ELF-1 (cell line): ENCODE data around the gene H1-8.
A peak's percentile ranks its signal among the peaks of the same experiment; 100 is the strongest.

Experiments
- DNase-seq: peaks from one replicate; pipeline ENCODE4 v3.0.0-alpha.2; 2016; ENCODE audit warnings: low read depth, low spot score

Gene H1-8

DNA sequence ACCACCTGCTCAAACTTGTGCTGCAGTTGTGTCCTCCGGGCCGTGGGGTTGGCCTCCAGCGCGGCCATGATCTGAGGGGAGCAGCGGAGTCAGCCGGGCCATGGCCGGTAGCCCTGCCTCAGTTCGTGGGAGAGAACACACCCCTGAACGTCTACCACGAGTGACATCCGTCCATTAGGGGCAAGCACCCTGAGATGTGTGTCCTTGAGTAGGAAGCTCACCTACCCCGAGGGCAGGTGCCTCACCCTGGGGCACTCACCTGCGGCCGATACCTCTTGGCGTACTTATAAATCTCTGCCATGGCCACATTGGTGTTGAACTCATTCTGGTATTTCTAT lies 13.4 kb downstream of the H1-8 start:
- DNase-seq: no peak

DNA sequence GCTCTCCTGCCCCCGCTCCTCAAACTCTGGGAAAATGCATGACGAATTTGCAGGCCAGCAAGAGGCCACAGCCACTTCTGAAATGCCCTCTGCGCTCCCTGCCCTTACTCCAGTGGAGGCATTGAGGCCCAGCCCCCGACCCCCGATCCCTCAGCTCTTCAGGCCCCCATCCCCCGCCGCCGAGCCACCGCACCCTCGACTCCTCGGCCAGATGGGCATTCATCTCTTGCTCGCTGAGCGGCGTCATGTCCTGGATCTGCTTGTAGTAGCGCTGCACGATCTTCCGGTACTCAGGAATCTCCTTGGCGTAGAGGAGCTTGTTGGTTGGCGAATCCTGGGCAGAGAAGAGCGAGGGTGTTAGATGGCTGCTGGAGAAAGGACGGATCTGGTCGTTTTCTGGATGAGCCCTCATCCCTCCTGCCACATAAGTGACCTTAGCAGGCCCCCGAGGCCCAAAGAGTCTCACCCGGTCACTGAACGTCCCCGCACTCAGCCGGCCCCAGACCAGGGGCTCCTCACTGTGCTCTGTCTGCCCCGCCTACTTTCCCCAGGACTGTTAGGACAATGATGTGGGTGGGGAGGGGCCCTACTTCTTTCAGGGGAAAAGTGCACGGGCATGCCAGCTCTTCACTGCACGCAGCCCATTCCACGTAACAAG lies 14.0 kb downstream of the H1-8 start:
- DNase-seq: no peak

DNA sequence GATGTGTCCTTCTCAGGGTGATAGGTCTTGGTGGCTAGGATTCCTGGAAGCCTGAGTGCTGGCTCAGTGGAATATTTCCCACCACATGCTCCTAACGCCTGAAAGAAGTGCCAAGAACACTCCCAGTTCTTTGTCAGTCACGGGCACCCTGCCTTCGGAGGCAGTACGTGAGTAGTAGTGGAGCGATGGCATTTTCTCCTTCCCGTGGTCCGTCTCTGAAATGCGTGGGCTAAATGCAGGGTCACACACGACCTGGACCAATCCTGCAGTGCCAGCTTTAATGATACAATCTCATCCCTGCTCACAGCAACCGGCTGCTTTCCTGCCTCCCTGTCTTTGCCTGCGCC lies 14.5 kb downstream of the H1-8 start:
- no peak for DNase-seq

DNA sequence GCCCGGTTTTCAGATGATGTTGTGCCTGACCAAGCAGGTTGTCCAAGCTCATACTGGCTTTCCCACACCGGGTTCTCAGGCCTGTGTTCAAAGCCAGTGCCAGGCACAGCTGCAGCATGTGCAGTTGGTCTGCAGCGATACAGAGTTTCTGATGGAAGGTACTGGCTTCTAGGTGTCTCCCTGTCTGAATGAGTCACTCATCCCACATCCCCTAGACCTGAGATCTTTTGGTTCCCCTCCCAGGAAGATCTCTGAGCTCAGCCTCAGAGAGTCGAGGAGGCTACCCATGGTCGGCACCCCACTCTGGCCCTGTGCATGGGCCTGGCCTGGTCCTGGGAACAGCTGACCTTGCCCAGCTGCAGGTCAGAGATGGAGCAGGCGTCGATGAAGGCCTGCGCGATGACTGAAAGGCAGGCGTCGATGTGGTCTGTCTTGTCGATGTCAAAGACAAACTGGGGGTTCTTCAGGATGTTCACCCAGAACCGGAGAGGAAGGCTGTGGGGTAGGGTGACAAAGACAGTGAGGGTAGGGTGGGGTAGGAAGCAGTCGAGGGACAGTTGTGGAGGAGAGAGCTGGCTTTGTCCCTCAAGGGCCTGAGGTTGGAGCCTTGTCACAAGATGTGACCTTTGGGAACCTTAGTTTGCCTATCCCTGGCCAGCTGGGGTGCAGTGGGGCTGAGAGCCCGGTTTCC lies 15.3 kb downstream of the H1-8 start:
- no peak for DNase-seq

DNA sequence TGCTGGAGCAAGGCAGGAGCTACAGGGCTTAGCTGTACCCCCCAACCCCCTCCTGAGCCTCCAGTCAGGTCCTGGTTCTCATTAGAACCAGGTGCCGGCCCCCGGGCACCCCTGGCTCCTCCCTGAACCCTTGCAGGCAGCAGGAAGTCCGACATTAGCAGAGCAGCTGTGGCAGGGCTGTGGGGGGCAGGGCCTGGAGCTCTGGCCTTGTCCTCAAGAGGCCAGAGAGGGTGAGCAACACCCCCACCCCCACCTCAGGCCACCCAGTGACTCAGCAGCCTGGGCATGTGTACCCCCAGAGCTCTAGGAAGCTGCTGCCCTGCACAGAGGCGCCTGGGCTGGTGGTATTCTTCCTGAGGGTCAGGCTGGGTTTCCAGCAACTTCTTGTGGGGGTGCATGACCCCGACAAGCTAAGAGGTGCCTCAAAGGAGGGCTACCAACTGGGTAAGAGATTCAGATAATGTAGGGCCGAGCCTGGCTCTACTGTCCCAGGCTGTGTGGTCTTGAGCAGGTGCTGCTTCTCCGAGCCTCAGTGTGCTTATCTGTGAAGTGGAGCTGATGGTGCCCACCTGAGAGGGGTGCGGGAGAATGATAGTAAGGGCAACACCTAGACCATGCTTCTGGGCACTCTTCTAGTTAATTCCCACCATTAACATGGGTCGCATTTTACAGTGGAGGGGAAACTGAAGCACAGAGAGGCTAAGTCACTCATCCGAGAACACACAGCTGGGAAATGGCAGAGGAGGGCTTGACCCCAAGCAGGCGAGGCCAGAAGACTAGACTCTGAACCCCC lies 16.0 kb downstream of the H1-8 start:
- no peak for DNase-seq

DNA sequence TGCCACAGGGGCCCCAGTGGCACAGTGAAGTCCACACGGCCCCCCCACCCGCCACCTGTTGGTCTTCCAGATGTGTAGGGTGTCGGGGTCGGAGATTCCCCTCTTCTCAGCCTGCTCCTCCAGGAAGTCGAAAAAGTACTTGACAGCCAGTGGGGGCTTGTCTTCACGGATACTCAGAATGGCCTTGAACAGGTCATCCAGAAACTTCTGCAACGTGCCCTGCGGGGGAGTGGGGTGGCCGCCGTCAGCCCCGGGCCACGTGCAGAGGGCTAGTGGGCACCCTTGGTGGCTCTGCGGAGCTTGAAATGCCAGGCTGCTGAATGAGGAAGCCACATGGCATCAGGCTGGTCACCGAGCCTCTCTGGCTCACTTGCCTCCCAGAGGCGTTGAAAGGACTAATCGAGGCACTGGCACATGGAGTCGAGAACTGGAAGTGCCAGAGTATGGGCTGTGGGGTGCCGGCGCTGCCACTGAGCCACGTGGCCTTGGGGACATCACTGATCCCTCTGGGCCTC lies 16.6 kb downstream of the H1-8 start:
- no peak for DNase-seq

DNA sequence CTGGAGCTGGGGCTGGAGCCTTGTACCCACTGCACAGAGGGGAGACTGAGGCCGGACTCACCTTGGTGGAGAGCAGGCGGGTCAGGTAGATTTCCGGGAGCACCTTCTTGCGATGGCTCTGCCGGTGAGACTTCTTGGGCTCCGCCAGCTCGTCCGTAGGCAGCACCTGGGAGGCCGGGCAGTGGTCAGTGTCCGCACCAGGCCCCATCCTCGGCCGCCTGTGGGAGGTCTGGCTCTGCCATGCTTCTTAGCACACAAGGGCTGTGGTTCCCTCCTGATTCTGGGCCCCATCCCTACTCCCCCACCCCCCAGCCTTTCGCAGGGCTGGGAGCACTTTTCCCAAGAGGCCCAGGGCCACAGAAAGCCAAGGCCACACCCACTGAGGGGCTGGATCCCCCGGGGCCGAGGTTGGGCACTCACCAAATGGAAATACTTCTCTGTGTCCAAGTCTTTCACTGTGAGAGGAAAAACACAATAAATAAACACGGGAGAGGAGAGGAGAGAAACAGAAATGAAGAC lies 17.4 kb downstream of the H1-8 start:
- peak; percentile 30 for DNase-seq

DNA sequence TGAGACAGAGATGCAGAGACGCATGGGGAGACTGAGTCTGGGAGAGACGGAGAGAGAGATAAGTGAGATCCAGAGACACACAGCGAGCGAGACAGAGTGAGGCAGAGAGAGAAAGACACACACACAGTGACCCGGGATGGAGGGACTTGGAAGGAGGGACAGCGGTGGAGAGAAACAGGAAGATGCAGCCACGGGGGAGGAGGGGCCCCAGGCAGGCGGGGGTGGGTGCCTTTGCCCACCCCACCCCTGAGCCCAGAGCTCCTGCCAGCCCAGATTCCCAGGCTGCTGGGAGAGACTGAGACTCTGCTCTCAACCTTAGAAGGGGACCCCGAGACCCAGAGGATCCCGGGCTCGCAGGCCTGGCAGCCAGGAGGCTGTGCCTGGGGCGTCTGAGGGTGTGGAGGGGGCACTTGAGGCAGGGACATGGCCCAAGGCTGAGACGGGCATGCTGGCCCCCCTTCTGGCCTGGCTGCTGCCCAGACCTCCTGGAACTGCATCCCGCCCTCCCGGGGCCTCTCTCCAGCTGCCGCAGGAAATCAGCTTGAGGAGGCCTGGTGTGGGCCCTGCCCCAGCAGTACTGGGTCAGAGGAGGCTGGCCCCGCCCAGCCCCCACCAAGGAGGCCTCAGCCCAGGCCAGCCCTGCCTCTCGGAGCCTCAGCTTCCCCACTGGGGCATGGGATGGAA lies 18.1 kb downstream of the H1-8 start:
- peak; percentile 48 for DNase-seq

DNA sequence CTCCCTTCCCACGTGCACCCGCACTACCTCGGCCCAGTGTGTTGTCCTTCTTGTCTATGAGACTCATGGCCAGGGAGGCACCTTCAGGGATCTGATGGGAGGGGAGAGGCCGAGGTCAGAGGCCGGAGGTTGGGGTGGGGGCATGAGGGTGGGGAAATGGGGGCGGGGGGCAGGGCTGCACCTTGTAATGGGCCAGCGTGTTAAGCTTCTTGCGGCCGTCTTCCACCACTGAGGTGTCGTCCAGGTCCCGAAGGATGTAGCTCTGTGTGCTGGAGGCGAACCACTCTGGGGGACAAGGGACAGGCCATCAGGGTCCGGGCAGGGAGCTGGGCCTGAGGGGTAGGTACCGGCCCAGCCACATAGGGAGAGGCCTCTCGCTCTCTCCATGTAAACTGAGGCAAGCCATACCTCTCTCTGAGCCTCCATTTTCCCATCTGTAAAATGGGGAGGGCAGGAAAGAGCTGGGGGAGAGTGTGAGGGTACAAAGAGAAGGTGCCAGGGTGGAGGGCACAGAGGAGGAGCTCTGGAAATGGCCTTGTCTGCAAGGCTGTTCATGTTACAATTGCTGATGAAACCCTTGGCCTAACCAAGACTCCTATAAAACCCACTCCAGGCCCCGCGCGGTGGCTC lies 18.8 kb downstream of the H1-8 start:
- no peak for DNase-seq

DNA sequence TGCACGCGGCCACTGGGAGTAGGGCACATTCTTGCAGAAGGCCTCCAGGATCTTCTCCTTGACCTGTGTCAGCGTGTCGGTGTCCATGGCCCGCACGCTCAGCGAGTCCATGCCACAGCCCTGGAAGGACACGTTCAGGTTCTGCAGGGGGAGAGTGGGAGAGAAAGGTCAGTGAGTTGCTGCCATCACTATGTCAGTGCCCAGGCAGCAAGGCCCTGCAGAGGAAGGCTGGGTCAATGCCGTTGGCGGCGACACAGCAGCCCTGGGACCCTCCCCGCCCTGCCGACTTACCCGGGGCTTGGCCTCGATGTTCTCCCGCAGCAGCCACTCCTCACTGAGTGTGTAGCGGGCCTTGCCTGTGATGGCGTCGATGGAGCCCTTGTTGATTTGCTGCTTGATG lies 19.8 kb downstream of the H1-8 start:
- no peak for DNase-seq

DNA sequence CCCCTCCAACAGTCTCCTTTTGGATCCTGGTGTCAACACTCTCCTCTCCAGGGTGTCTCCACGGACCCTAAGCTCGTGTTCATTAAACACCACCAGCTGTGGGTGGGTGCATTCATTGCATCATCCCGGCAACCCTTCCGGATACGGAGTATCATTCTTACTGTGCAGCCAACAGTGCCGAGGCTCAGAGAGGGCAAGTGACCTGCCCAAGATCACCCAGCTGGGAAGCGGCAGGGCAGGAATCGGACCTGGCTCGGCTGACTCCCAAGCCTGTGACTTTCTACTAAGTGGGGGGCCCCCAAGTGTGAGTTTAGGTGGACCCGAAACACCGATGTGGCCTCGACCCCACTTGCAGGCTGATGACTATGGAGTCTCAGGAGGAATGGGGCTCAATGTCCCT lies 20.4 kb downstream of the H1-8 start:
- DNase-seq: no peak

DNA sequence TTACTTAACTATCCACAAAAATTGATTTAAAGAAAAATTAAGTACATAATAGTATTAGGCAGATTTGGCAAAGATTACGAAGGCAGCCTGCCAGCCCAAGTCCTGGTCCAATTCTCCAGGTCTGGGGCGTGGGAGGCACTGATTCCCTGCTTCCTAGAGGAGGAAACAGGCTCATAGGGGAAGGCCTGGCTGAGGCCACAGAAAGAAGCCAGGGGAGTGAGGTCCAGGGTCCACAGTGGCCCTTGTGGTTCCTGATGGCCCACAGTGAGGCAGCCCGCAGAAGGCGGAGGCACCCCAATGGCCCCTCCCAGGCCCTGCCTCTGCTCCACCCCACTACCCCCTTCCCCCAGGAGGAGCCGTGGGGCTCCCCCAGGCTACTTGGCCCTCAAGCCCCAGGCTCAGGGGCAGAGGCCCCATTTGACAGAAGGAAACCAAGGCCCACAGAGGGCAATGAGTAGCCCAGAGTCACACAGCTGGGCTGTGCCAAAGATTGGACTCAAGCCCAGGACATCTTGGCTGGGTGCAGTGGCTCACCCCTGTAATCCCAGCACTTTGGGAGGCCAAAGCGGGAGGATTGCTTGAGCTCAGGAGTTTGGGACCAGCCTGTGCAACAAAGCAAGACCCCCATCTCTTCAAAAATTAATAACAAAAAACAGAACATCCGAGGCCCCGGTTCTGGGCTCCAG lies 21.0 kb downstream of the H1-8 start:
- DNase-seq: no peak

DNA sequence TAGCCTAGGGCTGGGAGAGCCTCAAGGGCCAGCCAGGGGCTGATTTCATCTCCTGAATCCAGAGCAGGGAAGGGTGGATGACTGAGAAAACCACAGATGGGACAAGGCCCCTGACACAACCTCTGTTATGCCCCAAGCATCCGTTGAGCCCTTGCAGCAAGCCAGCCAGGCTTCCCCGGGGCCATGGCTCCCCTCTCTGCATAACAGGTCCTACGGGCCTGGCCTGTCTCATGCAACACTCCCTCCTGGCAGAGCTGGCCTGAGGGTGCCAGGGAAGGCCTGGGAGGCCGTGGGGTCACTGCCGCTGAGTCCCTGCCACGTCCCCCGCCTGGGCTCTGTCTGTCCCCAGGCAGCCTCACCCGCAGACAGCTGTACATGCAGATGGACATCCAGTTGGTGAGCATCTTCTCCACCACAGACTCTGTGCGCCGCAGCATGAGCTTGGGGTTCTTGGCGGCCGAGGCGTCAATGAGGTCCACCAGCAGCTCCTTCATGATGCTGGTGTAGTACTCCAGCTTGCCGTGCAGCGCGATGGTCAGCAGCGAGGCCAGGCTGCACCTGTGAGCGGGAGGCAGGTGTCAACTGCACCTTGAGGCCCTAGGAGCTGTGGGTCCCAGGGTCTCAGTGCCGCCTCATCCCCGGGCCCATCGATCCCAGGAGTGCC lies 22.1 kb downstream of the H1-8 start:
- peak; percentile 79 for DNase-seq

DNA sequence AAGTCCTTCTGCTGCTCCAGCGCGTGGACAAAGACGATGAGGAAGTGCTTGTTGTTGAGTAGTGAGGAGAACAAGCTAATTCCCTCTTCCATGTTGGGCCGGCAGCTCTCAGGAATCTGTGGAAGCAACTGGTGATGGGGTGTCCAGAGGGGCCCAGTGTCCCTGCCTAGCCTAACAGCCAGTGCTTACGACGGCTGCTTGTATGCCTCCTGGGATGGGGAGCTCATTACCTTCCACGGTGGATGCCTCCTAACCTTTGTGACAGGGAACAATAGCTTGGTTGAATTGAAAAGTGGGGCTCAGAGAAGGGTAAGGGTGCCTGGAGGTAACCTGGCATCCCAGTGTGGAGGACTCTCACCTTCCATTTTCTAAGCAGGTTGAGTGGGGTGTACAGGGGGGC lies 22.9 kb downstream of the H1-8 start:
- DNase-seq: no peak

DNA sequence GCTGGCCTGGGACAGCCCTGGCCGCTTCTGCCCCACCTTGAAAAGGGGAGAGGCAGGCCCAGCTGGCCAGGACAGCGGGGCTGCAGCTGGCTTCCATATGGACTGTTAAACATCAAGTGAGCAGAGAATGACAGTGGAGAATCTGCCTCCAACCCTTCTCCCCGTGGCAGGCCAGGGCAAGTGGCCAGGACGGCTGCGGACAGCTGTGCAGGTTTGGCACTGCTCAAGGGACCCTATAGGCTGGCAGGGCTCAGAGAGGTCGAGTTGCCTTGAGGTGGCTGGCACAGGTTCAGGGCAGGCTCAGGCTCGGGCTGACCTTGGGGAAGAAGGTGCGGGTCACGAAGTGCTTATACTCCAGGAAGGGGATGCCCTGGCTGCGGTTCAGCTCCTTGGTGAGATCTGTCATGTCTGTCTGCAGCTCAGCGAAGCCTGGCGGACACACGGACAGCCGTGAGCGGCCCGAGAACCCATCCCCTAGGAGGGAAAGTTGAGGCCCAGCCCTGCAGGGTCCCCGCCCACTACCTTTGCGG lies 24.3 kb downstream of the H1-8 start:
- DNase-seq: no peak

DNA sequence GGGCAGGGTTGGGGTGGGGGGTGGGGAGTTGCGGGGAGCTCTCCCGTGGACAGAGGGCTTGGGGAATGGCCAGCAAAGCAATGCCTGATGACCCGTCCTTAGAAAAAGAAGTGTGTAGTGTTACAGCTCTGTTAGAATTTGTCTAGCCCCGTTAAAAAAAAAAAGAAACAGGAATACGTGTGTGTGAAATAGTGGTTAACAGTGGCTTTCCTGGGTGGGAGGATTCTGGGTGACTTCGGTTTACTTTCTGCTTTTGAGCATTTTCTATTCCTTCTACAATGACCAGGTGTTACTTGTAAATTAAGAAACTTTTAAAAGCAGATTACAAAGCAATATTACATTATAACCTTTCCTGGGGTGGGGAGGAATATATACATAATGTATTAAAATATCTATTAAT lies 25.0 kb downstream of the H1-8 start:
- no peak for DNase-seq

DNA sequence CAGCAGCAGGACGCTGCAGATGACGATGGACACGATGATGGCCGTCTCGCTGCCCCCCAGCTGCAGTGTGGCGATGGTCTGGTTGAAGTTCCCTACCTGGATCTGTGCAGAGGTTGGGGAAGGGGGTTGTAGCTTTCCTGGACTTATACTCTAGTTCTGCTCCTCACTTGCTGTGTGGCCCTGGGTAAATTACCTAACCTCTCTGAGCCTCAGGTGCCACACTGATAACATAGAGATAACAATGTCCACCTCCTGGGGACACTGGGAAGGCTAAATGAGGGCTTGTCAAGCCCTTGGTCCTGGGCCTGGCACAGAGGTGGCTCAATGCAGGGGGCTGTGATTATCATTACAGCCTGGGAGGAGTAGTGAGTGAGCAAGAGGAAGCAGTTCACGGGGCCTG lies 26.9 kb downstream of the H1-8 start:
- DNase-seq: no peak

DNA sequence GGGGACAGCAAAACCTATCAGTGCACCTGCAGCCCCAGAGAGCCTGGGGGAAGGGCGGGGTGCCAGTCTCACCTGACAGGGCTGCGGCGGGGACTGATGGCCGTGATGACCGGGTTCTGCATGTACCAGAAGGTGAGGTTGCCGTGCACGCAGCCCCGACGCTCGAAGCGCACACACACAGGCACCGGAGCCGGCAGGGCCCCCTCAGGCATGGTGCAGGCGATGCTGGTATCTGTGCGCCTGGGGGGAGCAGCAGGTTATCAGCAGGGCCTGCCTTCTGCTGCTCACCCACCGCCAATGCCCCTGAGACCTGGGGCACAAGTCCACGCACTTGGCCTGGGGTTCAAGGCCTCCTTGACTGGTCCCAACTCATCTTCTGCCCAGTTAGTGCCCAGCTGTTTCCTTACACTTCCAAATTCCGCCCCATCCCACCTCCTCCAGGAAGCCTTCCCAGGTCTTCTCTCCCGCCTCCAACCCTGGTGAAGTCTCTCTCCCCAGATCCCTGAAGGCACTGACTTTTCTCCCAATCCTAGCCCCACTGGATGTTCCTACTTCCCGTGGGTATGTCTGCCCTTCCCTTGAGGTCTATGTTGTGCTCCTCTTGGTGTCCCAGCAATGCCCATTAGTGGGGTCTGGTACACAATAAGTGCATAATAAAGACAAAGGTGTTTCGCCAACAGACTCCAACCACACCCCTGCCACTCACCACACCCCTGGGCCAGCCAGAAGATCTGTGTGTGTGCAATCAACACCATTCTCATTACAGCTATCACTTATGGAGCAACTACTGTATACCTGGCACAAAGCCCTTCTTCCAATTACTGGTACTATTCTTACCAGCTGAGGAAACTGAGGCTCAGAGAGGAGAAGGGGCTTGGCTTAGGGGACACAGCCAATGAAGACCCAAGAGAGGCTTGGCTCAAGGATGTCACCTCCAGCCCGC lies 28.9 kb downstream of the H1-8 start:
- no peak for DNase-seq

DNA sequence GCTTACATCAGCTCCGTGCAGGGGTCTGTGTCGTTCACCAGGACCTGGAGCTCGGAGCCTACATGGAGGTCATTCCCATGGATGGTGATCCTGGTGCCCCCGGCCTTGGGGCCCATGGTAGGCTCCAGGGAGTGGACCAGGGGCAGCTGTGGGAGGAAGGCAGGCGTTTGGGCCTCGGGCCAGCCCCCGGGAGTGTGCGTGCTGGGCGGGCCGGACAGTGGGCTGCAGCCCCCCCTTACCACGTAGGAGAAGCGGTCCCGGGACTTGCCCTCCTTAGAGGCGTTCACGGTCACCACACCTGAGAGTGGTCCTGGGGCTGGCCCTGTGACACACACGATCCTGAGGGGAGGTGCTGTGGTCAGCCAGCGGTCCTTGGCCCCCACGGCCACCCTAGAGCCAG lies 29.6 kb downstream of the H1-8 start:
- DNase-seq: no peak
